ENCODE data around the gene SEC24A.
"Not testable (repeated sequence)": the region's sequence is repeated elsewhere in the genome, so short reads cannot be mapped to it uniquely, and the experiment has no call there.

The SEC24A gene

DNA sequence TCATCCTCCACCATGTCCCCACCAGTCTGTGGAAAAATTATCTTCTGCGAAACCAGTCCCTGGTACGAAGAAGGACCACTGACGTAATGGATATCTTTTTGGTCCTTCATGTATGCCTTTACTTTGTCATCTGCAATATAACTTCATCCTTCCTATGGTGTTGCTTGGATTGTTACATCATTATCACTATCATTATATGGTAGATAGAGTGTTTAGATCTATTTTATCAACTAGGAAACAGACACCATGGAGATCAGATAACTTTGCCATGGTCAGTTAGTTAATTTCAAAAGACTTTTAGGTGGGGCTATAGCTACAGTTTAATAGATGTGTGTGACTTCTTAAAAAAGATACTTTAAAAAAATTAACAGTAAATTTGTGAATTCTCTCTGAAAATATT lies 66.0 kb downstream of the SEC24A start:
- peaks cover 60% of the 10 kb centered on the region for H3K36me3 ChIP-seq (ENCODE audit: insufficient read depth, low read length)

DNA sequence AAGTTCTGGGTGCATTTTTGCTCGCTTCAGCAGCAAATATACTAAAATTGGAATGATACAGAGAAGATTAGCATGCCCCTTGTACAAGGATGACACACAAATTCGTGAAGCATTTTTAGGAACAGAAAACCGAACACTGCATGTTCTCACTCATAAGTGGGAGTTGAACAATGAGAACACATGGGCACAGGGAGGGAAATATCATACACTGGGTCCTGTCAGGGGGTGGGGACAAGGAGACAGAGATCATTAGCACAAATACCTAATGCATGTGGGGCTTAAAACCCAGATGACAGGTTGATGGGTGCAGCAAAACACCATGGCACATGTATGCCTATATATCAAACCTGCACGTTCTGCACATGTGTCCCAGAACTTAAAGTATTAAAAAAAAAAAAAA lies 66.9 kb downstream of the SEC24A start:
- not testable (repeated sequence) for H3K9ac ChIP-seq (ENCODE audit: low read depth, low read length); H3K9me3 ChIP-seq (replicated peaks; ENCODE audit: low read length); H3K4me1 ChIP-seq (ENCODE audit: control insufficient read depth, insufficient read depth, low read length); H3K4me2 ChIP-seq (ENCODE audit: low read length); H3K27me3 ChIP-seq (ENCODE audit: control insufficient read depth, insufficient read depth, low read length); H3K4me3 ChIP-seq (ENCODE audit: low read length)
- peaks cover 61% of the 10 kb centered on the region for H3K36me3 ChIP-seq (ENCODE audit: insufficient read depth, low read length)

More for the DNA sequence above, 66.0 kb downstream of the SEC24A start:
- H3K27me3 ChIP-seq (ENCODE audit: control insufficient read depth, insufficient read depth, low read length) = no peaks in the 10 kb centered on the region
- H3K9ac ChIP-seq (ENCODE audit: low read depth, low read length) = no peak overlapping the region
- no peaks in the 10 kb centered on the region for H3K9me3 ChIP-seq (replicated peaks; ENCODE audit: low read length)
- no peaks in the 10 kb centered on the region for H3K4me1 ChIP-seq (ENCODE audit: control insufficient read depth, insufficient read depth, low read length)
- no peak overlapping the region for H3K4me3 ChIP-seq (ENCODE audit: low read length)
- H3K4me2 ChIP-seq (ENCODE audit: low read length) = no peak overlapping the region

DNA sequence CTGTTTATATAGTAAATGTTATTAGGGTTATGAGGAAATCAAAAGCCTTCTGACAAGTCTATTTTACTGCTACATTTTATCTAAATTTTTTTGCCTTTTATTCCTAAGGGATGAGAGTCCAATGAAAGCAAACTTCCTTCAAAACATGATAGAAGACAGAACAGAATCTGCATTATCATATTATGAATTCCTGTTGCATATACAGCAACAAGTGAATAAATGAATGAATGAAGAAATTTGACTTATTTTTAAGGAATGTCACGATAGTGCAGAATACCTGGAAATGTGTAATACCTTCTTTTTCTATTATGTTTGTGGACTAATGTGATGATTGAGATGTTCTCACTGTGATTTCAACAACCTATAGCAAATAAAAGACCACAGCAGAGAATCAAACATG lies 76.3 kb downstream of the SEC24A start:
- no peak overlapping the region for H3K4me2 ChIP-seq (ENCODE audit: low read length)
- no peaks in the 10 kb centered on the region for H3K27me3 ChIP-seq (ENCODE audit: control insufficient read depth, insufficient read depth, low read length)
- H3K4me1 ChIP-seq (ENCODE audit: control insufficient read depth, insufficient read depth, low read length) = no peaks in the 10 kb centered on the region
- no peak overlapping the region for H3K9ac ChIP-seq (ENCODE audit: low read depth, low read length)
- no peaks in the 10 kb centered on the region for H3K9me3 ChIP-seq (replicated peaks; ENCODE audit: low read length)
- H3K36me3 ChIP-seq (ENCODE audit: insufficient read depth, low read length) = peaks cover 37% of the 10 kb centered on the region
- no peak overlapping the region for H3K4me3 ChIP-seq (ENCODE audit: low read length)

DNA sequence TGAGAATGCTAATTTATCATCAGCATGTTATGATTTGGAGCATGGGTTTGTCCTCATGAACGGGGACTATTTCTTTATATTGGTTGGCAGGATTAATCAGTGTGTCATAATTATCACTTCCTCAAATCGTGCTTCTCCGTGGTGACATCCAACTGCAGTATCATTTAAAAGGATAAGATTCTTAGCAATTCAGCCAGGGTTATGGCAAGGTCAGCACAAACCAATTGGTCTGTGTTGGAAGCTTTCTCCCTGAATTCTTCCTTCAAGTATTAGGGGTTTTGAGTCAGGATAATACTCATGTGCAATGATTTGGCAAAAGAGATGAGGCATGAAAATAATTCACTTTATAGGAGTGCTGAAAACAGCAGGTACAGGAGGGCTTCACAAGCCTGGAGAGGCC lies 84.2 kb downstream of the SEC24A start:
- no peaks in the 10 kb centered on the region for H3K36me3 ChIP-seq (ENCODE audit: insufficient read depth, low read length)
- no peak overlapping the region for H3K4me2 ChIP-seq (ENCODE audit: low read length)
- no peaks in the 10 kb centered on the region for H3K27me3 ChIP-seq (ENCODE audit: control insufficient read depth, insufficient read depth, low read length)
- H3K4me3 ChIP-seq (ENCODE audit: low read length) = no peak overlapping the region
- no peak overlapping the region for H3K9ac ChIP-seq (ENCODE audit: low read depth, low read length)
- H3K4me1 ChIP-seq (ENCODE audit: control insufficient read depth, insufficient read depth, low read length) = no peaks in the 10 kb centered on the region
- no peaks in the 10 kb centered on the region for H3K9me3 ChIP-seq (replicated peaks; ENCODE audit: low read length)

DNA sequence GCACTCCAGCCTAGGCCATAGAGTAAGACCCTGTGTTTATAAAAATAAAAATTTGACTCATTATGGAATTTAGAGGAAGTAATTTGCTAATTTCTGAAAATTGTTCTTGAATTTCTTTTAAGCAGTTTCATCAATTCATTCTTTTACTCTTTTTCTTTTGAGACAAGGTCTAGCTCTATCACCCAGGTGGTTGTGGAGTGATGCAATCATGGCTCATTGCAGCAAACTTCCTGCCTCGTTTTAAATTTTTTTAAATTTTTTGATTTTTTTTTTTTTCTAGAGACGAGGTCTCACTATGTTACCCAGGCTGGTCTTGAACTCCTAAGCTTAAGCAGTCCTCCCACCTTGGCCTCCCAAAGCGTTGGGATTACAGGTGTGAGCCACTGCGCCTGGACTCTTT lies 86.7 kb downstream of the SEC24A start:
- Histone ChIP-seq H3K9ac (ENCODE audit: low read depth, low read length) (no peak overlapping the region), H3K4me2 (ENCODE audit: low read length) (no peak overlapping the region), H3K4me3 (ENCODE audit: low read length) (no peak overlapping the region), H3K4me1 (ENCODE audit: control insufficient read depth, insufficient read depth, low read length) (peaks cover 10% of the 10 kb centered on the region), H3K9me3 (replicated peaks; ENCODE audit: low read length) (no peaks in the 10 kb centered on the region), H3K36me3 (ENCODE audit: insufficient read depth, low read length) (no peaks in the 10 kb centered on the region), H3K27me3 (ENCODE audit: control insufficient read depth, insufficient read depth, low read length) (no peaks in the 10 kb centered on the region)

DNA sequence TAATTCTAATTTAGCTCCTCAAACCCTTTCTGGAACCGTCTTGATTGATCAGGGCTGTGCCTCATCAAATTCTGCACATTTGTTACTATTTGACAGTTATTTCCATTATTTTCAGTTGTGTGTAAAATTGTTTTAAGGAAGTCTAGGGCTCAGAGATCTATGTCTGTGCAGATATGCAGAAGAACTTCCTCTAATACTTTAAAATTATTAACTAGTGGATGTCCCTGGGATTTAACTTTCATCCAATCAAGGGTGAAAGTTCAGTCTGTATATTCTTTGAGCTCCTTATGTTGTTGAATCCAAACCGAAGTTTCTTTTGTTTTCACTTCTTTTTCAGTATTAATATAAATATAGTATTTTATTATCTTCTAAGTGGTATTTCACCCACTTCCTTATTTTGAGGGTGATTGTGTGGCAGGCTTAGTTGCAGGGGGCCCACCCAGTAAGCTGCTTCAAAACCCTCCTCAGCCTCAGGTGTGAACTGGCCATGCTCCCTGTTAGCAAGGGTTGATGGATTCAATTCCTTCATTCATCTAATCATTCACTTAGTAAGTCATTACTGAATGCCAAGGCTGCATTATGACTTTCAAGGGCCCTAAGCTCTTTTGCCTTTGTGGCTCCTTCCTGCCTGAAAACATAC lies 87.7 kb downstream of the SEC24A start:
- no peaks in the 10 kb centered on the region for H3K27me3 ChIP-seq (ENCODE audit: control insufficient read depth, insufficient read depth, low read length)
- no peak overlapping the region for H3K4me2 ChIP-seq (ENCODE audit: low read length)
- H3K4me3 ChIP-seq (ENCODE audit: low read length) = no peak overlapping the region
- peaks cover 13% of the 10 kb centered on the region for H3K4me1 ChIP-seq (ENCODE audit: control insufficient read depth, insufficient read depth, low read length)
- no peak overlapping the region for H3K9ac ChIP-seq (ENCODE audit: low read depth, low read length)
- no peaks in the 10 kb centered on the region for H3K9me3 ChIP-seq (replicated peaks; ENCODE audit: low read length)
- H3K36me3 ChIP-seq (ENCODE audit: insufficient read depth, low read length) = peaks cover 5% of the 10 kb centered on the region

DNA sequence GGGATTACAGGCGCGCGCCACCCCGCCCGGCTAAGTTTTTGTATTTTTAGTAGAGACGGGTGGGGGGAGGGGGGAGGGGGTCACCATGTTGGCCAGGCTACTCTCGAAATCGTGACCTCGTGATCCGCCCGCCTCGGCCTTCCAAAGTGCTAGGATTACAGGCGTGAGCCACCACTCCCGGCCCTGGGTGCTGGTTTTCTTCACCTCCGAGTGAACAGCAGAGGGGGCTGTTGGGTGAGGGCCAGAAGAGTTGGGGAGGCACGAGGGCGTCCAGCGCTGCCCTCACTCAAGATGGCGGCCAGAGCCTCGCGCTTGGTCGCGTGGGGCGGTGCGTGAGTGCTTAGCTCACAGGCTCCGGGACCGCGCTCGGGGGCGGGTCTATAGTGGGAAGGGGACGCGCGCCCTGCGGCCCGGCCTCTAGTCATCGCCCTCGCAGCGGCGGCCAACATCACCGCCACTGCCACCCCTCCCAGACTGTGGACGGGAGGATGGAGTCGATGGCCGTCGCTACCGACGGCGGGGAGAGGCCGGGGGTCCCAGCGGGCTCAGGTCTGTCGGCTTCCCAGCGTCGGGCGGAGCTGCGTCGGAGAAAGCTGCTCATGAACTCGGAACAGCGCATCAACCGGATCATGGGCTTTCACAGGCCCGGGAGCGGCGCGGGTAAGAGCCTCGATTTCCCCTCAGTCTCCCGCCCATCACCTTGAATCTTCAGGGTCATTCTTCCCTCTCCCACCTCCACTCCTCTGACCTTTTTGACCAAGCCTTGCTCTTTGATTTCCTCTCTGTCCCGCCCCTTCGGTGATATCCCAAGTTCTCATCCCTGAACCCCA lies 89.8 kb downstream of the SEC24A start, which contains the start of gene CAMLG:
CAMLG (plus strand) TSS at position 416 of the 830 bp plus-strand sequence; CDS start at position 489, 73 bp downstream.
- Histone ChIP-seq H3K4me2 (ENCODE audit: low read length) (peak within 1 kb of the TSS; percentile 86), H3K36me3 (ENCODE audit: insufficient read depth, low read length) (peaks cover 9% of the 10 kb centered on the region), H3K9me3 (replicated peaks; ENCODE audit: low read length) (no peaks in the 10 kb centered on the region), H3K4me3 (ENCODE audit: low read length) (peak within 1 kb of the TSS; percentile 82), H3K4me1 (ENCODE audit: control insufficient read depth, insufficient read depth, low read length) (peaks cover 13% of the 10 kb centered on the region), H3K27me3 (ENCODE audit: control insufficient read depth, insufficient read depth, low read length) (no peaks in the 10 kb centered on the region), H3K9ac (ENCODE audit: low read depth, low read length) (peak within 1 kb of the TSS; percentile 95)

DNA sequence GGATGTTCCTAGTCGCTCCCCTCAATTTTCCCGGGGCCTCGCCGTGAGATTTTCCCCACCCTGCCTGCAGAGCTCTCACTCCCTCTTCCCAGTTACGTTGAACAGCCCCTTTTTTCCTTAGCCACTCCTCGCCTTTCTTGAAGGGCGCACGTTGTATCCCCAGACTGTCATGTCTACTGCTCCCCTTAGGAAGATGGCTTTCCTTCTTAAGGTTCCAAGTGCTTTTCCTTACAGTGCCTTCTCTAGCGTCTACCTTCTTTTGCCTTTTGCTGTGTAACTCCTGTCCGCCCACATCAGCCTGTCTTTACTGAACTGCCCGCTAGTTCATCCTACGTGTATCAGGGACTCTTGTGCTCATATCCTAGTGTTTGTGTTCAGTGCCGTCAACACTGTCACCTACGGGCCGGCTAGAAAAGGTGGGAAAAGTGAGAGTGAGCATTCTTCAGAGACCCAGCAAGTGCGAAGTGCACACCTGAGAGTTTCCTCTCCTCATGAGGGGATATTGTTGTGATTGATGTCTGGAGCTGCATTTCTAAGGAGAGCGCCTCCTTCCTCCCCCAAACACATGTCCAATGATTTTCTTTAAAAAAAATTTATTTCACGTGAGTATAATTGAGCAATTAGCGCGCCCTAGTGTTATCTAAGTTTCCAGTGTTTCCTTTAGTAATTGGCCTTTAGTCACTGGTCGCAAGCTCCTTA lies 90.5 kb downstream of the SEC24A start:
- H3K27me3 ChIP-seq (ENCODE audit: control insufficient read depth, insufficient read depth, low read length) = no peaks in the 10 kb centered on the region
- peaks cover 13% of the 10 kb centered on the region for H3K4me1 ChIP-seq (ENCODE audit: control insufficient read depth, insufficient read depth, low read length)
- H3K36me3 ChIP-seq (ENCODE audit: insufficient read depth, low read length) = peaks cover 14% of the 10 kb centered on the region
- peak overlapping the region; percentile 95 for H3K9ac ChIP-seq (ENCODE audit: low read depth, low read length)
- no peaks in the 10 kb centered on the region for H3K9me3 ChIP-seq (replicated peaks; ENCODE audit: low read length)
- peak overlapping the region; percentile 82 for H3K4me3 ChIP-seq (ENCODE audit: low read length)
- H3K4me2 ChIP-seq (ENCODE audit: low read length) = peak overlapping the region; percentile 86

DNA sequence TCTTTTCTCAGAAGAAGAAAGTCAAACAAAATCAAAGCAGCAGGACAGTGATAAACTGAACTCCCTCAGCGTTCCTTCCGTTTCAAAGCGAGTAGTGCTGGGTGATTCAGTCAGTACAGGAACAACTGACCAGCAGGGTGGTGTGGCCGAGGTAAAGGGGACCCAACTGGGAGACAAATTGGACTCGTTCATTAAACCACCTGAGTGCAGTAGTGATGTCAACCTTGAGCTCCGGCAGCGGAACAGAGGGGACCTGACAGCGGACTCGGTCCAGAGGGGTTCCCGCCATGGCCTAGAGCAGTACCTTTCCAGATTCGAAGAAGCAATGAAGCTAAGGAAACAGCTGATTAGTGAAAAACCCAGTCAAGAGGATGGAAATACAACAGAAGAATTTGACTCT lies 92.5 kb downstream of the SEC24A start:
- Histone ChIP-seq H3K9me3 (replicated peaks; ENCODE audit: low read length) (no peaks in the 10 kb centered on the region), H3K4me2 (ENCODE audit: low read length) (no peak overlapping the region), H3K4me3 (ENCODE audit: low read length) (no peak overlapping the region)

DNA sequence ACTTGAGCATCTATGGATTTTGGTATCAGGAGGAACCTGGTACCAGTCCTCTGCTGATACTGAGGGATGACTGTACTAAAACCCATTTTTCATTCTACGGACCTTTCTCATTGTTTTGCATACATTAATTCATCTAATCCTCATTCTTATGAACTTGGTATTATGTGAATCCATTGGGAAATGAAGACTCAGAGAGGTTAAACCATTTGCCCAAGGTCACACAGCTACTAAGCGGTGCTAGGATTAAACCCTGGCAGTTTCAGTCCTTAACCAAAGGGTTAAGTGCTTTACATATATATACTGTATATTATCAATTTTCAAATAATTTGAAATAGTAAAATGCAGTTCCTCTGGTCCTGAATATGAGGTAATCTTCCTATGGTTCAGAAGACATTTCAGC lies 93.5 kb downstream of the SEC24A start:
- Histone ChIP-seq H3K9ac (ENCODE audit: low read depth, low read length) (no peak overlapping the region), H3K4me1 (ENCODE audit: control insufficient read depth, insufficient read depth, low read length) (peaks cover 13% of the 10 kb centered on the region), H3K4me2 (ENCODE audit: low read length) (no peak overlapping the region), H3K4me3 (ENCODE audit: low read length) (no peak overlapping the region), H3K9me3 (replicated peaks; ENCODE audit: low read length) (no peaks in the 10 kb centered on the region), H3K27me3 (ENCODE audit: control insufficient read depth, insufficient read depth, low read length) (no peaks in the 10 kb centered on the region), H3K36me3 (ENCODE audit: insufficient read depth, low read length) (peaks cover 14% of the 10 kb centered on the region)

More for the DNA sequence above, 92.5 kb downstream of the SEC24A start:
- H3K4me1 ChIP-seq (ENCODE audit: control insufficient read depth, insufficient read depth, low read length) = peaks cover 13% of the 10 kb centered on the region
- H3K36me3 ChIP-seq (ENCODE audit: insufficient read depth, low read length) = peaks cover 14% of the 10 kb centered on the region
- H3K27me3 ChIP-seq (ENCODE audit: control insufficient read depth, insufficient read depth, low read length) = no peaks in the 10 kb centered on the region
- H3K9ac ChIP-seq (ENCODE audit: low read depth, low read length) = no peak overlapping the region

DNA sequence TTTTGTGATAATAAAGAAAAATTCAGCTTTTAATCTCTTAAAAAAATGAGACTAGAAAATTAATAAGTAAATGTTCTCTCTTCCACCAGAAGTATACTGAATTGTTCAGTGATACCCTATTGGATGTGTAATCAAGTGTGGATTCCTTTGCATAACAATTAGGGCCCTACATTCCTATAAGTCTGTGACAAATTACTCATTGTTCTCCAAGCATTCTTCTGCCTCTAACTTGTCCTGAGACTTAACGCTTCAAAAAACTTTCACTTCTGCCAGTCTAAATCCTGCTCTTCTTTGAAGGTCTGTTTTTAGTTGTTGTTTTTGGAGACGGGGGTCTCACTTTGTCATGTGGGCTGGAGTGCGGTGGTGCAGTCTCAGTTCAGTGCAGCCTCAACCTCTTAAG lies 100.8 kb downstream of the SEC24A start:
- no peak overlapping the region for H3K9ac ChIP-seq (ENCODE audit: low read depth, low read length)
- no peak overlapping the region for H3K4me3 ChIP-seq (ENCODE audit: low read length)
- peaks cover 9% of the 10 kb centered on the region for H3K36me3 ChIP-seq (ENCODE audit: insufficient read depth, low read length)
- H3K4me1 ChIP-seq (ENCODE audit: control insufficient read depth, insufficient read depth, low read length) = no peaks in the 10 kb centered on the region
- H3K4me2 ChIP-seq (ENCODE audit: low read length) = no peak overlapping the region
- H3K27me3 ChIP-seq (ENCODE audit: control insufficient read depth, insufficient read depth, low read length) = no peaks in the 10 kb centered on the region
- H3K9me3 ChIP-seq (replicated peaks; ENCODE audit: low read length) = no peaks in the 10 kb centered on the region

Measured in skeletal muscle satellite cell (primary cell).